Stimulated activated CD8-positive, alpha-beta memory T cell treated with anti-CD3 and anti-CD28 coated beads, Interleukin-15, amount 100 ng/mL, for 48 hours (primary cell): Measurements from ENCODE around the gene ZNF22.
"Not testable (repeated sequence)": the region's sequence is repeated elsewhere in the genome, so short reads cannot be mapped to it uniquely, and the experiment has no call there.

ENCODE experiments used
- DNase-seq, 2 donors: peaks; one replicate each; pipeline ENCODE4 v3.0.0-alpha.2; 2020; ENCODE audit warnings: low read depth in 2 of 2

The ZNF22 gene

GRCh38 chr10:44991571-44991970 is 9.2 kb upstream of the ZNF22 start:
- DNase-seq, result no peak

GRCh38 chr10:44992070-44992731 is 8.5 kb upstream of the ZNF22 start:
- DNase-seq, result no peak

GRCh38 chr10:44992732-44993225 is 7.9 kb upstream of the ZNF22 start:
- no peak for DNase-seq

- no peak for DNase-seq
Observed at GRCh38 chr10:44993226-44993921, 7.3 kb upstream of the ZNF22 start.

GRCh38 chr10:44993922-44994751 is 6.6 kb upstream of the ZNF22 start:
- DNase-seq, result no peak

- no peak for DNase-seq
Observed at GRCh38 chr10:44994752-44995530, 5.8 kb upstream of the ZNF22 start.

GRCh38 chr10:44995581-44995913 is 5.2 kb upstream of the ZNF22 start:
- no peak for DNase-seq

- no peak for DNase-seq
Observed at GRCh38 chr10:44995914-44996669, 4.6 kb upstream of the ZNF22 start.

GRCh38 chr10:44997105-44997748 is 3.5 kb upstream of the ZNF22 start:
- DNase-seq, result no peak

GRCh38 chr10:44998146-44998631 is 2.5 kb upstream of the ZNF22 start:
- DNase-seq, result no peak

GRCh38 chr10:45000138-45000751 is 478 bp upstream of the ZNF22 start:
- no peak for DNase-seq

GRCh38 chr10:45001381-45002148 is 842 bp downstream of the ZNF22 start:
- peak; percentile 30 to 32 for DNase-seq

GRCh38 chr10:45003432-45004000 is 2.8 kb downstream of the ZNF22 start:
- no peak for DNase-seq

- no peak for DNase-seq
Observed at GRCh38 chr10:45004661-45005060, 3.9 kb downstream of the ZNF22 start.

GRCh38 chr10:45005284-45005683 is 4.6 kb downstream of the ZNF22 start:
- DNase-seq, result no peak

GRCh38 chr10:45006276-45007030 is 5.7 kb downstream of the ZNF22 start:
- DNase-seq, result no peak

GRCh38 chr10:45008524-45009161 is 7.9 kb downstream of the ZNF22 start:
- no peak for DNase-seq

- DNase-seq, result not testable (repeated sequence)
Observed at GRCh38 chr10:45014557-45014956, 13.8 kb downstream of the ZNF22 start.
